Body of pancreas (tissue), 4 donors: Measurements from ENCODE around the gene IGIP.

Experiments
- CTCF ChIP-seq, 7 experiments: fragments of 450-650 bp in 4 of 7; fragments of 200-600 bp in 3 of 7; sonication (generic) in 3 of 7; IDR thresholded peaks; one replicate each; pipeline ENCODE4 v1.5.1; 2016 to 2019; ENCODE audit warnings: antibody characterized with exemption in 7 of 7
- POLR2A ChIP-seq, 3 donors: fragments of 450-650 bp; IDR thresholded peaks; one replicate each; pipeline ENCODE4 v1.6.1; 2016; ENCODE audit warnings: antibody characterized with exemption in 3 of 3, mild to moderate bottlenecking in 2 of 3

- TF ChIP-seq POLR2A (IDR thresholded peaks at IDR 0.05) (no peak), CTCF (IDR thresholded peaks at IDR 0.05) (no peak)
Observed at GRCh38 chr5:140112685-140113179, 13.0 kb upstream of the IGIP start.
